PC-3 (cell line): Measurements from ENCODE around the gene BMP4. TPM values are rescaled to one million over a fixed set of nuclear protein-coding genes. Genes with fewer than 3 reads are reported as not detected.
"Not testable (repeated sequence)": the region's sequence is repeated elsewhere in the genome, so short reads cannot be mapped to it uniquely, and the experiment has no call there.

Experiments
- ATAC-seq: fragments of 200-7000 bp; cut with Tn5 transposase; 2 replicates; pipeline ENCODE4 v1.9.1; 2020; ENCODE audit warnings: mild to moderate bottlenecking, moderate library complexity
- BruUV-seq: library from RNA; stranded (reverse); fragments of 400-500 nt; replicated peaks from 2 replicates; lab custom pipeline; 2021; lab: Mats Ljungman, UMichigan
- CTCF ChIA-PET: fragments of 300-600 bp; sonication (Branson Sonifier 250); formaldehyde crosslinking; loops from one replicate; lab custom pipeline; 2022; ENCODE audit warnings: antibody characterized with exemption; lab: Charles Lee
- POLR2A ChIA-PET: fragments of 300-600 bp; sonication (Branson Sonifier 250); formaldehyde crosslinking; loops from one replicate; lab custom pipeline; 2022; ENCODE audit warnings: antibody characterized with exemption; ENCODE audit not compliant: unreplicated experiment; lab: Charles Lee
- DNase-seq: peaks from one replicate; pipeline ENCODE4 v3.0.0-alpha.2; 2015
- H2AFZ ChIP-seq: fragments of 300-600 bp; sonication (generic); 2 replicates; pipeline ENCODE4 v1.6.0; 2016; ENCODE audit warnings: antibody characterized with exemption, low read length
- H3F3A ChIP-seq: fragments of 300-600 bp; sonication (generic); one replicate; pipeline ENCODE4 v1.6.0; 2017; ENCODE audit warnings: antibody characterized with exemption, low read length, control low read depth, mild to moderate bottlenecking; ENCODE audit not compliant: unreplicated experiment
- H3K27ac ChIP-seq: fragments of 300-600 bp; sonication (generic); 2 replicates; pipeline ENCODE4 v1.5.1; 2016; ENCODE audit warnings: mild to moderate bottlenecking, low read length
- H3K27me3 ChIP-seq: fragments of 300-600 bp; sonication (generic); 2 replicates; pipeline ENCODE4 v1.6.1; 2016; ENCODE audit warnings: low read length, mixed read lengths
- H3K36me3 ChIP-seq: fragments of 300-600 bp; sonication (generic); 2 replicates; pipeline ENCODE4 v1.6.1; 2016; ENCODE audit warnings: low read depth, mixed run types, low read length, mixed read lengths
- H3K4me1 ChIP-seq: fragments of 300-600 bp; sonication (generic); 2 replicates; pipeline ENCODE4 v1.5.1; 2016; ENCODE audit warnings: low read length; ENCODE audit not compliant: insufficient read depth
- H3K4me2 ChIP-seq: fragments of 300-600 bp; sonication (generic); 2 replicates; pipeline ENCODE4 v1.6.0; 2016; ENCODE audit warnings: low read length
- H3K4me3 ChIP-seq: fragments of 300-600 bp; sonication (generic); 2 replicates; pipeline ENCODE4 v1.5.1; 2016; ENCODE audit warnings: mild to moderate bottlenecking, low read length, mixed read lengths
- H3K79me2 ChIP-seq: fragments of 300-600 bp; sonication (generic); 2 replicates; pipeline ENCODE4 v1.6.1; 2017; ENCODE audit warnings: low read length, mixed read lengths
- H3K9ac ChIP-seq: fragments of 300-600 bp; sonication (generic); 2 replicates; pipeline ENCODE4 v1.6.0; 2016; ENCODE audit warnings: mild to moderate bottlenecking, low read length
- H3K9me2 ChIP-seq: fragments of 300-600 bp; sonication (generic); replicated peaks from 2 replicates; pipeline ENCODE4 v1.6.1; 2016; ENCODE audit warnings: mixed run types, low read length, mixed read lengths
- H3K9me3 ChIP-seq: fragments of 300-600 bp; sonication (generic); 2 replicates; pipeline ENCODE4 v1.6.1; 2016; ENCODE audit warnings: low read length, mixed read lengths
- H4K20me1 ChIP-seq: fragments of 300-600 bp; sonication (generic); 2 replicates; pipeline ENCODE4 v1.6.1; 2016; ENCODE audit warnings: low read length, mixed read lengths
- CTCF ChIP-seq: fragments of 300-600 bp; sonication (generic); conservative IDR thresholded peaks from 2 replicates; pipeline ENCODE4 v1.5.1; 2017; ENCODE audit warnings: antibody characterized with exemption, low read depth, mild to moderate bottlenecking, low read length
- EZH2 ChIP-seq: fragments of 300-600 bp; sonication (generic); IDR thresholded peaks from one replicate; pipeline ENCODE4 v1.6.1; 2017; ENCODE audit warnings: antibody characterized with exemption, mild to moderate bottlenecking, low read length; ENCODE audit not compliant: unreplicated experiment
- EZH2phosphoT487 ChIP-seq: fragments of 300-600 bp; sonication (generic); IDR thresholded peaks from 2 replicates; pipeline ENCODE4 v1.6.1; 2018; ENCODE audit warnings: mild to moderate bottlenecking, antibody characterized with exemption, low read length, borderline replicate concordance
- intact Hi-C: fragments of 100-400 bp; cut with micrococcal nuclease; formaldehyde crosslinking; loops from 2 replicates; pipeline ENCODE4 v1.9.0; 2023
- total RNA-seq: library from RNA; depleted of rRNA; stranded (reverse); fragments of >200 nt; gene quantifications from 2 replicates; pipeline ENCODE4 v1.2.3, GENCODE V29; 2014

BMP4 gene
- total RNA-seq, 1 experiment from 2014 or later = 8.7 TPM

- H3K27ac ChIP-seq = no peak overlapping the region
- no peak overlapping the region for H3K4me2 ChIP-seq
- no peaks in the 10 kb centered on the region for H3K9me2 ChIP-seq
- no peak overlapping the region for H3K4me3 ChIP-seq
- ATAC-seq (no peak), DNase-seq (no peak)
- no peaks in the 10 kb centered on the region for H3K79me2 ChIP-seq
- intact Hi-C loops = no loop called here
- no peaks in the 10 kb centered on the region for H3K27me3 ChIP-seq
- no TSS peak for BruUV-seq
- CTCF ChIA-PET = no interaction called here
- TF ChIP-seq EZH2 (no peak), EZH2phosphoT487 (no peak), CTCF (no peak)
- no peak overlapping the region for H2AFZ ChIP-seq
- no peaks in the 10 kb centered on the region for H3F3A ChIP-seq
- no peaks in the 10 kb centered on the region for H3K9me3 ChIP-seq
- H3K4me1 ChIP-seq = no peaks in the 10 kb centered on the region
- no peaks in the 10 kb centered on the region for H4K20me1 ChIP-seq
- no peaks in the 10 kb centered on the region for H3K36me3 ChIP-seq
- H3K9ac ChIP-seq = no peak overlapping the region
- POLR2A ChIA-PET = no interaction called here
Observed at GRCh38 chr14:53990978-53991377, 34.4 kb upstream of the BMP4 start.

- H3K79me2 ChIP-seq, H3K4me3 ChIP-seq, H3K36me3 ChIP-seq, H3K4me1 ChIP-seq, ATAC-seq, H2AFZ ChIP-seq, H3K27me3 ChIP-seq, DNase-seq, BruUV-seq, H3K4me2 ChIP-seq, intact Hi-C loops, H3K9ac ChIP-seq, CTCF ChIA-PET, H4K20me1 ChIP-seq, H3F3A ChIP-seq, H3K27ac ChIP-seq, H3K9me2 ChIP-seq, H3K9me3 ChIP-seq: not testable (repeated sequence)
- POLR2A ChIA-PET = interaction anchor here (0.6 kb wide), 1 partner anchor 119 kb away, joined by 5 read pairs; no protein-coding TSS in a partner anchor
Observed at GRCh38 chr14:53986718-53987117, 30.1 kb upstream of the BMP4 start.

DNA sequence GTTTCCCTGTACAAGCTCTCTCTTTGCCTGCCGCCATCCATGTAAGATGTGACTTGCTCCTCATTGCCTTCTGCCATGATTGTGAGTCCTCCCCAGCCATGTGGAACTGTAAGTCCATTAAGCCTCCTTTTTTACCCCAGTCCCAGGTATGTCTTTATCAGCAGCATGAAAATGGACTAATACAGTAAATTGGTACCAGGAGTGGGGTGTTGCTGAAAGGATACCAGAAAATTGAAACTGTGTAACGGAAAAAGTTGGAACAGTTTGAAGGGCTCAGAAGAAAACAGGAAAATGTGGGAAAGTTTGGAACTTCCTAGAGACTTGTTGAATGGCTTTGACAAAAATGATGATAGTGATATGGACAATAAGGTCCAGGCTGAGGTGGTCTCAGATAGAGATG, 28.3 kb upstream of the BMP4 start:
- H3K79me2 ChIP-seq, H3K4me3 ChIP-seq, BruUV-seq, H3K36me3 ChIP-seq, DNase-seq, POLR2A ChIA-PET, intact Hi-C loops, H3K27ac ChIP-seq, H3K9me2 ChIP-seq, CTCF ChIA-PET, H3F3A ChIP-seq, H3K27me3 ChIP-seq, H3K9ac ChIP-seq, H2AFZ ChIP-seq, H3K9me3 ChIP-seq, H3K4me1 ChIP-seq, H3K4me2 ChIP-seq, H4K20me1 ChIP-seq, ATAC-seq: not testable (repeated sequence)

GRCh38 chr14:53983112-53983511, 26.5 kb upstream of the BMP4 start:
- no peak for DNase-seq
- intact Hi-C loops = no loop called here
- no peak overlapping the region for H3K27ac ChIP-seq
- no peaks in the 10 kb centered on the region for H3K79me2 ChIP-seq
- TF ChIP-seq CTCF = no peak
- ChIA-PET POLR2A (interaction anchor here (0.6 kb wide), 1 partner anchor 15 kb away, joined by 5 read pairs; no protein-coding TSS in a partner anchor), CTCF (no interaction called here)
- no peaks in the 10 kb centered on the region for H3K9me3 ChIP-seq
- H3K4me1 ChIP-seq = no peaks in the 10 kb centered on the region
- no peak overlapping the region for H2AFZ ChIP-seq
- no peak overlapping the region for H3K4me2 ChIP-seq
- ATAC-seq = no peak
- H3K27me3 ChIP-seq = no peaks in the 10 kb centered on the region
- H3K9me2 ChIP-seq = no peaks in the 10 kb centered on the region
- no peak overlapping the region for H3K9ac ChIP-seq
- no peak overlapping the region for H3K4me3 ChIP-seq
- H4K20me1 ChIP-seq = no peaks in the 10 kb centered on the region
- no peaks in the 10 kb centered on the region for H3K36me3 ChIP-seq
- BruUV-seq = no TSS peak
- H3F3A ChIP-seq = no peaks in the 10 kb centered on the region
